NCI-H460 (cell line): Measurements from ENCODE around the gene SRP9. TPM values are rescaled to one million over a fixed set of nuclear protein-coding genes. Genes with fewer than 3 reads are reported as not detected.
"Not testable (repeated sequence)": the region's sequence is repeated elsewhere in the genome, so short reads cannot be mapped to it uniquely, and the experiment has no call there.

Experiments used
- DNase-seq: peaks from one replicate; pipeline ENCODE4 v3.0.0-alpha.2; 2016; ENCODE audit warnings: low read depth; ENCODE audit errors: extremely low read depth
- total RNA-seq: library from RNA; depleted of rRNA; stranded (reverse); fragments of >200 nt; shearing (Covaris generic); gene quantifications from 2 replicates; pipeline ENCODE4 v1.2.3, GENCODE V29; 2014

The SRP9 gene
- total RNA-seq, 1 experiment from 2014 or later: 497 TPM

DNA sequence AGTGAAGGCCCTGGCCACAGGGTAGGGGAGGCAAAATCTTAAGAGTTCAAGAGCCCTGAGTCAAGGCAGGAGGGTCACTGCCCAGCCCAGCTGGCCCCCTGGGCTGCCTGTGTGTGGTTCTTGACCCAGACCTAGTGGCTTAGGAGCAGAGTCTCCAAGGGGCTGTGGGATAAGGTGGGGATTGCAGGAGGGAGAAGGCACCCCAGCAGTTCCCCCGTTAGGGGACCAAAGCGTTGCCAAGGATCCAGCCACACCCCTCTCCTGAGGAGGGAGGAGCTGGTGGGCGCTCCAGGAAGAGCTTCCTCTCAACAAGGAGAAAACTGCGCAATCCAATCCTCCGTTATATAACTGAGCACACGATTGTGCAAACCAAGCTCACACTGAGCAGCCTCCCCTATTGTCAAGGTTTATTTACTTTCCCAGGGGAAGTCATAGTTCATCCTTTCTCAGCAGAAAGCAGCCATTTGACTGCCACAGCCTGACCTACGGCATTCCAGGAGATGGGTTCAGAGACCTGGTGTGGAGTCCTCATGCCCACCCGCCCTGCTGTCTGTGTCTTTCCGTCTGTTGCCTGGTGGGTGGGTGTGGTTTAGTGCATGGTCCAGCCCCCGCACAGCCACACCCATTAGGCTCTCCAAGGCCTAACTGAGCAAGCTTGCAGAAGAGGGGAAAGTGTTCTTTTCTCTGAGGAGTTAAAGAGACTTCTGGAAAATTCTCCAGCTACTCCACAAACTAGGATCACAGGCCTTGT, 35.8 kb downstream of the SRP9 start:
- DNase-seq: peak; percentile 91

GRCh38 chr1:225814381-225814780, 36.8 kb downstream of the SRP9 start:
- no peak for DNase-seq

DNA sequence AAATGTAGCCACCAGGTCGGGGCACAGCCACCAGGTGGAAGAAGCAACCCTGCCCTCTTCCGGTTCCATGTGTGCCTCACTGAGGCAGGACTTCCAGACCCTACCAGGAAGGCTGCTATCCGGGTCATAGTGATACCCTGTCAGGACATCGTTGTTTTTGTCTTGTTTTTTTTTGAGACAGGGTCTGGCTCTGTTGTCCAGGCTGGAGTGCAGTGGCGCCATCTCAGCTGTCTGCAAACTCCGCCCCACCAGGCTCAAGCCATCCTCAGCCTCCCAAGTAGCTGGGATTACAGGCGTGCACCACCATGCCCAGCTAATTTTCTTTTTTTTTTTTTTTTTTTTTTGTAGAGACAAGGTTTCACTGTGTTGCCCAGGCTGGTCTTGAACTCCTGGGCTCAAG, 37.5 kb downstream of the SRP9 start:
- not testable (repeated sequence) for DNase-seq

- DNase-seq: no peak
Observed at GRCh38 chr1:225815526-225816178, 38.0 kb downstream of the SRP9 start.

DNA sequence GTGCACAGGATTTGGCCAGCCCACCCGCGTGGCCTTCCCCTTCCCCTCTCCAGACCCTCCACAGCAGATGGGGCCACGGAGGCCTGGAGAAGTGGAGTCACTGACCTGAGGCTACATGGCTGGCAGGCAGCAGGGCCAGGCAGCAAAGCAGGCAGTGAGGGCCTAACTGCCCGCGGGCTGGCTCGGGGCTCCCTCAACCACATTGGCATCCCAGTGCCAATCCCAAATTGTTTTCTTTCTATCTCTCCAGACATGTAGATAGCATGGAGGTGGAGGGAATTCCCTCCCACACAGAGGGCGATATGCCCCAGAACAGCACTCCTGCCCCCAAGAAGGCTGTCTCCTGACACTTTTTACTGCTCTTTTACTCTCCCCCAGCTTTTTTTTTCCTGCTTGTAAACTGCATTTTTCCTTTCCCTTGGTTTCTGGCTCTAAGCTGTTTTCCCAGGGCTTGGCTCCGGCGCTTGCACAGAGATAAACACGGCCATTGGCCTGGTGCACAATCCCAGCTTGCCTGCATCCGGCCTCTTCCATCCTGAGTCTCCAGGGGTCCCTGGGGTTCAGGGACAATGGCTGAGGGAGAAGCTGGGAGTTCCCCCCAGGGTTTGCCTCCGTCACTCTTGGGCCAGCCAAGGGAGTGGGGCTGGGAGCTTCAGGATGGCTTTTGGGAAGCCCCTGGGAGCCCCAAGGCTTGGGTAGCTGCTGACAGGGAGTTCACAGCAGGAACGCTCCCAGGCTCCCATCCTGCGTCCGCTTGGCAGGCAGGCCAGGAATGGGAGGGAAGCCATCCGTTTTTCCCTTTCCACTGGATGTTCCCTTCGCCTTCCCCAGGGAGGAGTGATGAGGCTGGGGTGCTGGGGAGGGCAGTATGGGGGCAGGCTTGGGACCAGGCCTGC, 39.3 kb downstream of the SRP9 start:
- peak; percentile 30 for DNase-seq

DNA sequence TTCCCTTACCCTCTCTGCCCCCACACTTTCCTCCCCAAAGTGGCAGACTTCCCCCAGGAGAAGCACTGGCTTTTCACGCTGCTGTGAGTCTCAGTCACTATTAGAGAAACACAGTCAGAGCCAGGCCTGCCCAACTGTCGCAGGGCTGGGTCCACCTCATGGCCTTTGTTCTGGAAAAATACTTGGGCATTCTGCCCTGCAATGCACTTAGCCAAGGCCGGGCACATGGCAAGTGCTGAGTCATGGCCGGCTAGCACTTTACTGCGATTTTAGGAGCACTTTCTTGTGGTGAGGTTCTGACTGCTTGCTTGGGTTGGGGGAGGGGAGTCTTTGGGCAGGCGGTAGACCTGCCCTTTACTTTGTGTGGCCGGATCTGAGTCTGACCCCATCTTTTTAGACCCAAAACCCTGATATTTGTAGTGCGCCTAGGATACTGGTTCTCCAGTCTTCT, 40.0 kb downstream of the SRP9 start:
- peak; percentile 99 for DNase-seq

DNA sequence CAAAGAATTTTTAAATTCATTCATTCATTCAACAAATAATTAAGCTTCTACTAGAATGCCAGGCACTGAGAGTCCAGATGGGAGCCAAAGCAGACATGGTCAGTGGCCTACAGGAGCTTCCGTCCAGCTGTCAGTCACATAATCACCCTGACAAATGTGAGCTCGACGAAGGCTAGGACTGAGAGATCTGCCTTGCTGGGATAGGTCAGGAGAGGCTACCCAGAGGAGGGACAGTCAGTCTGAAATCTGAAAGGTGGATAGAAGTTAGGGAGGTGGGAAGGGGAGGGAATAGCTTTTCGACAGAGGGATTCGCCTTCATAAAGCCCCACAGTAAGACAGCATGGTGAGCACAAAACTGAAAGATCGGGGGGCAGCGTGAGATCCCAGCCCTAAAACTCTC, 40.6 kb downstream of the SRP9 start:
- no peak for DNase-seq

DNA sequence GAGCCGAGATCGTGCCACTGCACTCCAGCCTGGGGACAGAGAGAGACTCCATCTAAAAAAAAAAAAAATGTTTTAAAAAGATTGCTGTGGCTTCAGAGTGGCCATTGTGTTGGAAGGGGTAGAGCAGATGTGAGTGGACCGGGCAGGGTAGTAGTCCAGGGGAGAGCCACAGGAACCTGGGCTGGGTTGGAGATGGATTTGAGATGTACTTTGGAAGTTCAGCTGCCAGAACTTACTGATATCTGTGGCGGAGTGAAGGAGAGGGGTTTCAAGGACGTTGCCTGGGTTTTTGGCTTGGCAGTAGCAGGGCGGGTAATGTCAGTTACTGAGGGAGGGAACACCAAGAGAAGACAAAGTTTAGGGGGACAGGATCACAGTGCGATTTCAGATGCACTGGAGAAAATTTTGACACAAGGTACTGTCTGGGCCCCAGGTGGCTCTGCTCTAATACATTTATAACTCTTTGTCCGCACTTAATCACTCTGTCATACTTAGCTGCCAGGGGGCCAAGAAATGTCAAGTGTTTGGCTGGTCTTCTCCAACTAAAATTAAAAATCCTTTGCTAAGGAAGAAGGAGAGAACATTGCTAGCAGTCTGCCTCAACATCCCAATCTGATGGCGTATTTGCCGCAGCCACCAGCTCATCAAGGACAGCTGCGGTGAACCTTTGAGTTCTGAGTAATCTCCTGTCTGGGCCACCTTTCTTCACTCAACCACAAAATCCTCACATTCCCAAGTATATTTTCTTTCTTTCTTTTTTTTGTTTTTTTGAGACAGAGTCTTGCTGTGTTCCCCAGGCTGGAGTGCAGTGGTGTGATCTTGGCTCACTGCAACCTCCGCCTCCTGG, 41.9 kb downstream of the SRP9 start:
- DNase-seq: no peak

- DNase-seq: no peak
Observed at GRCh38 chr1:225820522-225821120, 43.0 kb downstream of the SRP9 start.

GRCh38 chr1:225822655-225823403, 45.2 kb downstream of the SRP9 start:
- no peak for DNase-seq

GRCh38 chr1:225823811-225824261, 46.2 kb downstream of the SRP9 start:
- no peak for DNase-seq

- no peak for DNase-seq
Observed at GRCh38 chr1:225824533-225824941, 46.9 kb downstream of the SRP9 start.

GRCh38 chr1:225825078-225825477, 47.5 kb downstream of the SRP9 start:
- DNase-seq: no peak

- DNase-seq: no peak
Observed at GRCh38 chr1:225825607-225826007, 48.0 kb downstream of the SRP9 start.

- DNase-seq: no peak
Observed at GRCh38 chr1:225827076-225827475, 49.5 kb downstream of the SRP9 start.

GRCh38 chr1:225828706-225829345, 51.2 kb downstream of the SRP9 start:
- no peak for DNase-seq

GRCh38 chr1:225830841-225831240, 53.2 kb downstream of the SRP9 start:
- DNase-seq: no peak
